Diencephalon (tissue), 1 donor: ENCODE data around the gene NBEA. TPM values are rescaled to one million over a fixed set of nuclear protein-coding genes. Genes with fewer than 3 reads are reported as not detected.

Source experiments
- small RNA-seq: library from RNA; depleted of rRNA; stranded (forward); fragments of <200 nt; gene quantifications from one replicate; pipeline ENCODE3, GENCODE V24; 2014
- total RNA-seq: library from RNA; depleted of rRNA; stranded (reverse); fragments of >200 nt; gene quantifications from one replicate; pipeline ENCODE4 v1.2.3, GENCODE V29; 2014

Gene NBEA
- 171 TPM for total RNA-seq

GRCh38 chr13:34941835-34942731 is at the start of gene NBEA:
NBEA (plus strand) TSS chr13:34942270; CDS start chr13:34942821, 551 bp downstream.

DNA sequence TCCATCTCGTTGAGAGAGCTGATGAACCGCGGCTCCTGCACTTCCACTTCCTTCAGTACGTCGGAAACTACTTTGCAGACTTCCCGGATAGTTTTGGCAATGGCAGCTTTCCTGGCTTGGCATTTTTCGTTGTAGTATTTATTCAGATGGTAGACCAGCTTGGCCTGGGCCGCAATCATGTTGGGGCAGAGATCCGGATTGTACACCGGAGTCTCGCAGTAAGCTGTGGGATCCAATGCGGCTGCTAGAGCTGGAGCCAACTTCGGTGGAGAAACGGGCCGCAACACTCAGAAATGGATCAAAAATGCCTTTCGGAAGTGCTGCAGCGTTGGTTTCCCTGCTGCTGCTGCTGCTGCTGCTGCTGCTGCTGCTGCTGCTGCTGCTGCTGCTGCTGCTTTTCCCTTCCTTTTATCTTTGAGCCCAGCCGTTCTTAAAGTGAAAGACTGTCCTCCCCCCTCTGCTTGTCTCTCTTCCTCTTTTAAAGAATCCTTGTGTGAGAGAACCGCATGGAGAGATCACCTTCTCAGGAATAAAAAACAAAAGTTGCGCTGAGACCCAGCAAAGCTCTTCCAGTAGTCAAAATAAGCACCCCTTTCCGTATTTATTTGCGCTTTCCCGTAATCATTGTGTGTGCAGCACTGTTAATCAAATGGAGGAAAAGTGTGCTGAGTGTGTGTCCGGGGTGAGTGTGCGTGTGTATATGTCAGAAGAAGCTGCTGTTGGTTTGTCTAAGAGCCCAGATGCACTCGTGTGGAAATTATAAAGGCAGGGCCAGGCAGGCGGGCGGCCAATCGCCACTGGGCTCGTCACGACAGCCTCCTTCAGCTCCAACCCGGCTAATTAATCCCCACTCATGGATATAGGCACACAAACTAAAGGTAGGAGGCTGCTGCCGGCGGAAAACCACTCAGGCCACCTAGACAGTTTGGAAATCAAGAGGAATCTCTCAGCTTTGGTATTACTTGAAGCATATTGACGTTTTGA is 534.2 kb downstream of the NBEA start, which contains the start of gene MAB21L1:
Gene MAB21L1, minus strand, starts transcription at position 730 of the 984 bp plus-strand sequence. Its CDS starts 551 bp downstream, at position 179.

Small RNA genes within 50 kb of the gene (small RNA-seq; reads per million reads assigned to genes)
- not detected for gene RF00017
